ENCODE measurements around the gene SEPTIN8.

DNA sequence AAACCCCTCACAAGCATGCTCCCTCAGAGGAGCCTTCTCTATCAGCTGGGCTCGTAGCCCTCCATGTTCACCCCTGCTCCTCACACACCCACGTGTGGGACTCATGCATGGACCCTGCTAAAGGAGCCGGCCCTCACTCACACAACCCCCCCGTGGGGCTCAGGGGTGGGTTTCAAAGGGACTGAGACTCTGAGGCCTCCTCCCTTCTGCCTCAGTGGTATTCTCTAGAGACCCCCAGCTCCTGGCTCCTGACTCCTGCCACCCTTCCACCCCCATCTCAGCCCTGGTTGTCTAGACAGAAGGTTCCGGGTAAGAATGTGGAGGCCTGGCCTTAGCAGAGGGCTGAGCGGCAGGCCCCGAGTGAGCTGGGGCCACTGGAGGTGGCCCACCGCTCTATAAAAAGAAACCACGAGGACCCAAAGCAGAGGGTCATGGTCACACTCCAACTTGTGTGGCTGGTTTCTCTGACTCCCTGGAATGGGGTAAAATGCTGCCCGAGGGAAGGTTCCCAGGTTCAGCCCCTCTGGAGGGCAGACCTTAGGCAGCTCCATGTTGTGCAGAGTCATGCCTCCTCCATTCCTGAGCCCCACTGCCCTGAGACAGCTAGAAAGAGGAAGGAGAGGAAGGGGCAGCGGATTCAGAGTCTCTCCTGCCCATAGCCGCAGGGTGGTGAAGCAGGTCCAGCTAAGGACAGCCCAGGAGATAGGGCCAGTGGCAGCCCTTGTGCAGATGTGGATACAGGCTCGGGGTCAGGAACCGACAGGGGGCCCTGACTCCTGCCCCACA lies 10.8 kb downstream of the SEPTIN8 start:
- TF ChIP-seq SMARCC2 (IDR thresholded peaks at IDR 0.05) (no peak), TAF1 (CRISPR knock-in tag; IDR thresholded peaks at IDR 0.05) (no peak), PAWR (CRISPR knock-in tag; IDR thresholded peaks at IDR 0.05; ENCODE audit: borderline replicate concordance) (no peak)

Measured in HepG2 (cell line).